ENCODE results near the gene FSTL5. TPM values are rescaled to one million over a fixed set of nuclear protein-coding genes. Genes with fewer than 3 reads are reported as not detected.
"Not testable (repeated sequence)": the region's sequence is repeated elsewhere in the genome, so short reads cannot be mapped to it uniquely, and the experiment has no call there.

Gene FSTL5
- total RNA-seq: not detected

DNA sequence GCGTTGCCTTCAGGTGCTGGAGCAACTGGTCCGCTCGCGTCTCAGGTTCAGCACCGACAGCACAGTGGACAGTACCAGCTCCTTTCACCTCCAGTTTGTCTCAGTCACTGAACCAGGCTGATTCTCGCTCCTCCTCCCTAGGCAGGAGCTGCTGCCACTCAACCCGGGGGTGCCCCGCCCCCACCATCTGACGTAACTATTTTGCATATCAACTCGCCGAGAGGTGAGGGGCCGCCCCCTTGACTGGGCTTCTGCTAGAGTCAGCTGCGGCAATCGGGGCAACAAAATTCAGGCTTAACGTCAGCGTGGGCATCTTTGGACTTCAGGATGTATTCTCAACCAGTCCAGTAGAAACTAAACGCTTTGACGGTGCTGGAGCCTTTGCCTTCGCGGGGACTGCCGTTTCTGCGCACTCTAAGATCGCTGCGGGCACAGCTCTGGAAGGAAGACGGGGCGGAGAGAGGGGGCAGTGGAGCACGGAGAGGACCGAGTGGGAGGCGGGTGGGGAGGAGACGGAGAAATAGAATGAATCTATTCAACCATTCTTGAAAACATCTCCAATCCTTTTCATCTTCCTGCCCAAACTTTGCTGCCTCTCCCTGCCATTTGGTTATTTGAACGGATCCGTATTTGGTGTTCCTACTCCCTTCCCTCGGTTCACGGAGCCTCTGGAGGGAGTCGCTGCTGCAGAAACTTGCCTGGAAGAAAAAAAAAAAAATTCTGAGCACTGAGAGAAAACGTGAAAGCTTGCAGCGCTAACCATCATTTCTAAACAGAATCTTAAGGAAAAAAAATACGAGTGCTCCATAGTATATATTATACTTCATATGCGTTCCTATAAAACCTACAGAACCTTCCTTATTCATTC is at the start of gene FSTL5:
TSS of gene FSTL5 (minus strand) at position 109 of the 868 bp plus-strand sequence. CDS start 52,604 bp downstream, outside the sequence.
- POLR2A ChIA-PET: no interaction called here
- CTCF ChIA-PET: no interaction called here

DNA sequence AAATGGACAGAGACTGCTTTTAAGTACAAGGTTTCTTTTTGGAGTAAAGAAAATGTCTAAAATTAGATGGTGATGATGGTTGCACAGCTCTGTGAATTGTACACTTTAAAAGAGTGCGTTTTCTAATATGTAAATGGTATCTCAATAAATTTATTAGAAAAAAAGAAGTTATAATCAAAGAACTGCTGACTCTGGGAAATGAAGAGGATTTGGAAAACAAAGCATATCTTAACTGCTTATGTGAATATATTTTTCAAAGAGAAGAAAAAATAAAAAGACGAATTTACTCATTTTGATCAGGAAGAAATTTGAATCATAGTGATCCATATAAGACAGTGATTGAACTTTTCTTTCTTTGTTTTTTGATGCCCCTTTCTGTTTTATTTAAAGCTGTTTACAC is 45.9 kb upstream of the FSTL5 start:
- ChIA-PET POLR2A (no interaction called here), CTCF (interaction anchor here (1.5 kb wide), 1 partner anchor 9 kb away, joined by 3 read pairs; no protein-coding TSS in a partner anchor)

DNA sequence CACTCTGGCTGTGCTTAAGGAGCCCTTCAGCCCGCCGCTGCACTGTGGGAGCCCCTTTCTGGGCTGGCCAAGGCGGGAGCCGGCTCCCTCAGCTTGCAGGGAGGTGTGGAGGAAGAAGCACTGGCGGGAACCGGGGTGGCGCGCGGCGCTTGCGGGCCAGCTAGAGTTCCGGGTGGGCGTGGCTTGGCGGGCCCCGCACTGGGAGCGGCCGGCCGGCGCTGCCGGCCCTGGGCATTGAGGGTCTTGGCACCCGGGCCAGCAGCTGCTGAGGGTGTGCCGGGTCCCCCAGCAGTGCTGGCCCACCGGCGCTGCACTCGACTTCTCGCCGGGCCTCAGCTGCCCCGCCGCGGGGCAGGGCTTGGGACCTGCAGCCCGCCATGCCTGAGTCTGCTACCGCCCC is 39.7 kb upstream of the FSTL5 start:
- POLR2A ChIA-PET, CTCF ChIA-PET: not testable (repeated sequence)

DNA sequence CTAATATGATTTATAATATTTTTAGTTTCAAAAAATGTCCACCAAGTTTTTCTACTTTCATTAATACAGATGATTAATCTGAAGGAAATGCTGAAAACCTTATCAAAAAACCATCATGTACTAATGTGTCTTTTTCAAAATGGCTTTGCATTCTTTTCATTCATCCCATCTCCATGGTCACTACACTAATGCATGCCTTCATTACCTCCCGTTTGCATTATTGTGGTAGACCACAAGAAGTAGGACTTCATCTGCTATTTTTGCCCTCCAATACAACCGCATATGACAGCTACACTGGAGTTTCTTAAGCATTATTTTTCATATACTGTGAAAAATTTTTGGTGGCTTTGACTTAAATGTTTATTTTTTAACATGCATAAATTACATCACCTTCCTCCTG is 37.9 kb upstream of the FSTL5 start:
- ChIA-PET POLR2A (no interaction called here), CTCF (no interaction called here)

DNA sequence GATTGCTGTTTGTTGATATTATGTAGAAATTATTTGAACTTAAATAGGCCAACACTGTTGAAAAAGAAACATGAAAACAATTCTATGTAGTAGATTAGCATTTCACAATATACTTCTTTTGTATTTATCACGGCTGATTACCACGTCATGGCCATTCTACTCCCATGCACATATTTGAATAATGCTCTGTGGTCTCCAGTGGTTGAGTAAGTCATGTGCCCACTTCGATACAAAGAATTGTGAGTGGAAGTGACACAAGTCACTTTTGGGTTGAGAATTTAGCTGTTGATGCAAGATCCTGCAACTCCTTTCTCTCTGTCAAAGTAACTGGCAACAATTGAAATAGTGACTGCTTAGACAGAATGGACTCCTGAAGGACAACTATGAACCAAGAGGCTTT is 6.7 kb upstream of the FSTL5 start:
- ChIA-PET CTCF (no interaction called here), POLR2A (no interaction called here)

DNA sequence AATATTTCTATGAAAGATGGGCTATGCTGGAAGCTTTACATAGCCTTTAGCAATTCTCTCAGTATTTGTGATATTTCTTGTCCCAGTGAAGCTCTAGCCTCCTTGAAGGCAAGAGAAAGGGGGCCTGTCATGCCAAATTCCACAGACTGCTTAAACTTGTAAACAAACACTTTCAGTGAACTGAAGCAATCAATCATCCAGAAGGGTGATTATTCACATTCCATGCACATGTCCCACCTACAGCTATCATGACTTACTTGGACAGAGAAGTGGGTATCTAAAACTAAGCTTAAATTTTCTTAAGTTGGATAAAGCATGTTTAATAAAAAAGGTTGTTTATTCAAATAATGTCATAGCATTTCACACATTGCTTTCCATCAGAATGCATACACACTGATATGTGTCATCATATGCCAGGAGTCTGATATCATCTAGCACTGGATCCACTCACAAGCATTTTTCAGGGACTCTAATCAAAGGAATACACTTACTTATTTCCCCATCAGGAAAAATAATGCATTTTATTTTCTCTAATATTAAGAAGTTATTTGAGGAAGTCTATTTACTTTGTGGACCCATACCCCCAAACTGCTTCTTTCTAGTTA is 1.2 kb upstream of the FSTL5 start:
- ChIA-PET POLR2A (no interaction called here), CTCF (no interaction called here)

DNA sequence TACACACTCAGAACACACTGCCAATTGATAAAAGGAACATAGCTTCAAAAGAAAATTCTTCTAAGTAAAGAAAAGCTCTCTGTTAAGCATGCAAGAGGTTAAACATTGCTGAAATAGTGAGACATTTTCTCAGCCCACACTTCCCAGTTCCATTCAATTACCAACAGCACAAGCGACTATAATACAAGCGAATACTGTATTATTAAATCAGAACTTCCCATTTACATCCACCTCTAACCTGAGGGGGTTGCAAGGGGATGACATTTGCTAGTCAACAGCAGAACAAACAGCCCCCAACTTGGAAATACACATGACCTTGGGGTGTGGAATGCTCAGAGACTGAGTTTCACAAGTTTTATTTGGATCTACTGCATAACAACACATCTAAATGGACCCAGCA is 1.1 kb downstream of the FSTL5 start:
- CTCF ChIA-PET: no interaction called here
- POLR2A ChIA-PET: no interaction called here

DNA sequence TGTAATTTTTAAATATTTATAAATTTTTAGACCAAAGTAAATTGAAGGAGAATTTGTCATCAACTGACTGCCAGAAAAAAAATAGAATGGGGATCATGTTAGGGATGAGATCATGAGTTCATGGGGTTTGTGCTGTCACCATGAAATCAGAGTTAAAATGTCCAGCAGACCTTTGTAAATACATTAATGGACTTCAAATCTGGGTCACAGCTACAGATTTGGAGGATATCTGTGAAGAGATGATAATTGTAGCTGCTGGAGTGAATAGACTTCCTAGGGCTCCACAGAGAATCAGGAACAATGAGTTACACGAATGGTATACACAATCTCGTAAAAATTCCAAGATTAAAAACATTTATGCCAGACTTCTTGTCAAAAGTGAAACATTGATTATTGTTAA is 6.6 kb downstream of the FSTL5 start:
- POLR2A ChIA-PET: no interaction called here
- CTCF ChIA-PET: no interaction called here

DNA sequence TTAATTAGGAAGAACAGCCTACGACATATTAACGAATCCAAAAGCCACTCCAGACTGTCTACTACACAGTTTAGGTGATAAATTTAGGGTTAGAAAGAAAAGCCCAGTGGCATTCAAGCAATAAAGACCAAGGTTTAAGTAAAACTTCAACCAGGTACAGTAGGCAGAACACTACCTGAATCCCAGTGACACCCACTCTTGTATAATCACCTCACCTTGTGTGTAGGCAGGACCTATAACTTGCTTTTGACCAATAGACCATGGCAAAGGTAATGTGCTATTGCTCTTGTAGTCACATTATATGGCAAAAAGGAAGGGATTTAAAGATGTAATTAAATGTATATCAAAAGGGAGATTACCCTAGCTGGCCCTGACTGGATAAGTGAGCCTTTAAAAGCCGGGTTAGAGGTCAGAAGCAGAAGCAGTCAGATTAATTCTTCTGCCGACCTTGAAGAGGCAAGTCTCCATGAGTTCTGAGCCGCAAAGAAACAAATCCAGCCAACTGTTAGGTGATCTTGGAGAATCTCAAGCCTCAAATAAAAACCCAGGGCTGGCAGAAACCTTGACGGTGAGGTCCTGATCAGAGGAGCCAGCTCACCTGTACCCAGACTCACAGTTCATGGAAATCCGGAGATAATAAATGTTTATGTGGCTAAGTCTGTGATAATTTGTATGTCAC is 8.8 kb downstream of the FSTL5 start:
- ChIA-PET CTCF (no interaction called here), POLR2A (no interaction called here)

DNA sequence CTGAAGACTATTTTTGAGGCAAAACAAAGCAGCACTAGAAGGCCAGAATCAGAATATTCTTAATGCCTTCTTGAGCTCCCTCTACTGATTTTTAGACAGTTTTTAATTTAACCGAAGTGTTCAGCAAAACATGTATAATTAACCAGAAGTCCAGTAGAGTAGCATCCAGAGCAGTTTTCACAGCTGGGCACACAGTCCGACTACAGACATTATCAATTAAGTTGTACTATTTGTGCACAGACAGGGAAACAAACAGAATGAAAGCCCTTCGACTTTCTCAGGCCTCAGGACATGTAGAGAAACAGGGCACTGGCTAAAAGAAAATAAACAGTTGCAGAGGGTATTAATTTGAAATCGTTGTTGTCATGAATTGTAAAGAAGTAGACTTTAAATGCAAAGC is 11.9 kb downstream of the FSTL5 start:
- POLR2A ChIA-PET: no interaction called here

DNA sequence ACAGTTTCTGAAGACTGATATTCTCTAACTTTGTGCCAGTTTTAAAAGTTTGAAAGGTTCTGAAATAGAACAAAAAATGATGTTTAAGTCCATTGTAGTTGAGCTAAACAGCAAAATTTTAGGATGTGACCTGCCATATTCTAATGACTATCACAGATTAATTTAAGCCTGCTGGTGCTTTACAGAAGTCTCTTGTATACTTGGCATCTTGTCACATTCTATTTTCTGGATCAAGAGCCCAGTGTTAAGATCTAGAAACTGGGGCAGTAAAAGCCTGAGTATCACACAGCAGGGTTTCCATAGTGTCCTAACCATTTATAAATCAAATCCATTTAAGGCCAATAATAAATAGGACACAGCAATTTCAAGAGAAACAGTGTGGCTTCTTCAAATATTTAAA is 12.4 kb downstream of the FSTL5 start:
- ChIA-PET POLR2A (no interaction called here), CTCF (no interaction called here)

More for the DNA sequence above, 11.9 kb downstream of the FSTL5 start:
- CTCF ChIA-PET: no interaction called here

DNA sequence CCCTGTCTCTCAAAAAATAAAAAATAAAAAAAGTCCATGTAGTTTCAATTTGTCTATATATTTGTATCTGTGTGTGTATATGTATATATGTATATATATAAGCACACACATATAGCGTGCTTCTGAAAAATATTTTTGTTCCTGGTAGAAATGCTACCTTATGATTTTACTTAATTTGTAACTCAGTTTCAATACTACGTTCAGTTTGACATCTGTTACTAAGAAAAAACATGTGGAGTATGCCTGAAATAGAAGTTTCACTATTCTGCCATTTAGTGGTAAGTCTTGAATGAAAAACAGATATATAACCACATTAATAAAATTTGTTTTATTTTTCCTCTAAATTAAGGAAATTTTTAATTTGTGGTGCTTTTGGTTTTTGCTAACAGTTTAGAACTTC is 14.2 kb downstream of the FSTL5 start:
- ChIA-PET CTCF (no interaction called here), POLR2A (no interaction called here)

DNA sequence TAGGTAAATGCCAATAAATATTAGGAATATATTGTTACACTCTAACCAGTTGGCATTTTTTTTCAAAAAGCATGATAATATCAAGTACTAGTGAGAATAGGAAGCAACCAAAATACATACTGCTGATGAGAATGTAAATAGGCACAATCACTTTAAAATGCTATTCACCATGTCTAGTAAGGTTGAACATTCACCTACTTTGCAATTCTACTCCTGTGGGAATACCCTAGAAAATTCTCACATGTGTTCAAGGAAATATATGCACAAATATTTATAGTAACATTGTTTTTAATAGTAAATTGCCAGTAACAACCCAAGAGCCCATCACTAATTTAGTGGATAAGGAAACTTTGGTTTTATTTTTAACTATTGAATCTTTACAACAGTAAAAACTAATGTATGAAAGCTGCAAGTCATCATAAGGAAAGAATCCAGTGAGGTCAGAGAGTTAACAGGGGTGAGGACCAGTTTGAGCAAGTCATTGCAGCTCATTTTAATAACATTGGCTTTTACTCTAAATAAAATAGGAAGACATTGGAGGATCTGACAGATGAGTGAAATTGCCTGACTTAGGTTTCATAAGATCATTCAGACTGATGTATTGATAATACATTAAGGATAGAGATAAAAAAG is 23.6 kb downstream of the FSTL5 start:
- ChIA-PET POLR2A (no interaction called here), CTCF (no interaction called here)

DNA sequence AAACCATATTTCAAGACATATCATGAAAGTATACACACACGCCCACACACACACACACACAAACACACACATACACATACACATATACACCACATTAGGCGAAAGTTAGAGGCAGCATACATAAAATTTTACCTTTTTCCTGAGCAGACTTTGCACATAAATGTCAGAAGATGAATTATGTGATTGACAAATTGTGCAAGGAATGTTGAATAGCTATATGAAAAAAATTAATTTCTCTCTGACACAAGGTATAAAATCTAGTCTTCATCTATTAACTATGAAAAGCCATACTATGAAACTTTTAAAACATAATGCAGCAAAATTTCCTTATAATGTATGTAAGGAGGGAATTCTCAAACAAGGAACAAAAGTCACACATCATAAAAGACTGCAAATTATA is 24.4 kb downstream of the FSTL5 start:
- POLR2A ChIA-PET: no interaction called here
- CTCF ChIA-PET: no interaction called here

DNA sequence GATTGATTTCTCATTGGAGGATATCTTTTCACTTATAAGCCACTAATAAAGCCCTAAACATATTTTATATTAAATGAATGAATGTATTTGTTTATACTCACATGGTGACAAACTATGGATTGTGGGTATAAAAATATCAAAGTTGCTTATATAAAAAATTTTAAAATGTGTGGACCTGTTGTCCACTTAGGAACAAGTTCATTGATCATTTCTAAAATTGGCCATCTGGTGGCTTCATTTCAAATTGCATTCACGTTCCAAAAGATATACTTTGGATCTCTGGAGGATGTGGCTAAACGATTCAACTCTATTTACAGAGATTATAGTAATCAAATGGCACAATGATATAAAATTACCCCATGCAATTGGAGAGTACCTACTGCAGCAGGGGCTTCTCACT is 32.5 kb downstream of the FSTL5 start:
- ChIA-PET POLR2A (no interaction called here), CTCF (no interaction called here)

DNA sequence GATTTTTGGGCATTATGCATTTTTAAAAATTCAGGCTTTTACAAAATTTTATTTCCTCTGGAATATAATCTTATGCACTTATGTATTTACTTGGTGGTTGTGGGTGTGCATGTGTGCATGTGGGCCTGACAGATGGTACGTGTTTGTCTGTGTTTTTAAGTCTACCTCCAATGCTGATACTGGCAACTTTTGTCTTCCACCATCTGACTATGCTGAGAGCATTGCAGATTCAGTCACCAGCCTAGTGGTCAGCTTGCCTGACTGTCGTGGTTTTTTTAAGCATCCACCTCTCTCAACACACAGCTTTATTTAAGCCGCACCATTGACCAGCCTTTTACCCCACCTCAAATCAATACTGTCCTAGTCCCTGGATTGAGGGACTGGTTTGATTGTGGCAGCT is 37.1 kb downstream of the FSTL5 start:
- ChIA-PET CTCF (no interaction called here), POLR2A (no interaction called here)

DNA sequence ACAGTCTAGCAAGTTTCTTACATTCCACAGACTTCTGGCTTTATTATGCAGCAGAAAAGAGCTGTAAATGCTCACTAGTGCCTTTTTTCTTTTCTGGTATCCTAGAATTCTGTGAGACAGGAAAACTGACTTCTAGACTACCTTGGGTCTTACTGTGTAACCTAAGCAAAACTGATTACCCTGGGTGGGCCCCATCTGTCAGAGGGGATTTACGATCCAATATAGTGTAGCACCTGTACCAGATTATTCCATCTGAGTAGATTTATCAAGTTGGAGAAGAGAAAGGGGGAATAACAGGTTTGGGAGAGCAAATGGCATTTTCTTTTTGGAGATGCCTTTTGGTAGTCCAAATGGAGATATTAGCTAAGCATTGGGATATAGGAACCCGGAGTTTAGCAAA is 46.7 kb downstream of the FSTL5 start:
- POLR2A ChIA-PET: no interaction called here
- CTCF ChIA-PET: no interaction called here

DNA sequence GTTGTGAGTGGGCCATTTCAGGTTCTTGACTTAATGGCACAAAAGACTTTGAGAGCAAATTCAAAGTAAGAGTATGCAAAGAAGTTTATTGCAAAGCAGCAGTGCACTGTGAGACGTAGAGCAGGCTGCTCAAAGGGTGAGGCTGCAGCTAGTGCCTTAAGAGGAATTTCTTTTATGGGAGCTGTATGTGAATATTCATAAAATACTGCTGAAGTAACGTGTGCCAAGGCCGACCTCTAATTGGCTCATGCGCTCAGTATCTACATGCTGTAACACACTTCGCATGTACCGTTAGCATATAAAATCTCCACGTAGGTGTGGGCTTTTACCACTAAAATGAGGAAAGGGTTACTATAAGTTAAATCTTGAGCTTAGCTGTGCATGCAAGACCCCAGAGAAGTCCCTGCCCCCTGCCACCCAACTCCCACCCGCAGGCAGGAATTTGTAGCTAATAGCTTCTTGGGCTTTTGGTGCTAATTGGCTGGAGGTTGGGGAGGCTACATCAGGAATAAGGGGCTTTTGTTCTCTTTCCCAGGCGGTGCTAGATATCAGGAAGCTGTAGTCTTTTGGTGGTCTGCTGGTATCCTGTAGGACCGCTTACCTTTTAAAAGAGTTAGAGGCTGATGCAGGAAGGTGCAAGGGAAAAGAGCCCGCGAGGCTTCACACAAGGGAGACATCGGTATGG is 47.6 kb downstream of the FSTL5 start:
- ChIA-PET CTCF (no interaction called here), POLR2A (no interaction called here)

DNA sequence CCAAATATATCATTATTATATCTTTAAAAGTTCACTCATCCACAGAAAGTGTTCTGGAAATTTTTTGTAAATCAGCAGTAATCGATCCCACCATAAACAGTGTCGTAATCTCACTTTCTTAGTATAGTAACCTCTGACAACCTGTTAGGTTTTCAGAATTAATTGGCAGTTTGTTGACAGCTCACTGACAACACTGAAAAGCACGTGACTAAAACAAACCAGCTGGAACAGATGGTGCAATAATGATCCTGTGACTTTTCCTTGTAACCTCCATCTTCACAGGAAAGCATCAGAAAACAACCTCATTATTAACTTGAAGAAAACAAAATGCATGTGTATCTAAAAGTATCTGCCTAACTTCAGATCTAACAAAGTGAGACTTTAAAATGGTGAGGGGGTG is 48.5 kb downstream of the FSTL5 start:
- ChIA-PET POLR2A (no interaction called here), CTCF (no interaction called here)

DNA sequence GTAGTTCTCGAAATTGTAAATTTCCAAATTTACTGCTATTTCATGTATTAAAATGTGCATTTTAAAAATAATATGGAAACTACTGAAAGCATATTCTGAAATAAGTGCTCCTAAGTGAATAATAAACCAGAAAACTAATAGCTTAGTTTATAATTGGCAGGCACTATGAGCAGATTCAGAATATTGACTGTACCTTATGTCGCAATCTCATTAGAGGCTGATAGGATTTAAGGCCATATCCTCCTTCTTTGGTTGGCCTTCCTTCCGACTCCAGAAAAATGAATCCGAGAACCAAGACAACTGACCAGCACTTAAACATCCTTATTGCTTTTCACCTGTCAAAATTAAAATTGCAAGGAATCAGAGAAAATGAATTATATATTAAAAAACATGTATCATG is 52.7 kb downstream of the FSTL5 start:
- ChIA-PET CTCF (no interaction called here), POLR2A (no interaction called here)

Data from activated CD8-positive, alpha-beta memory T cell treated with anti-CD3 and anti-CD28 coated beads for 36 hours (primary cell).